ENCODE results near the gene INTS3.

- TF ChIP-seq CTCF (IDR thresholded peaks at IDR 0.05) (no peak), POLR2A (IDR thresholded peaks at IDR 0.05) (no peak)
Observed at GRCh38 chr1:153800516-153800915, 72.7 kb downstream of the INTS3 start.
